K562 (cell line): ENCODE results near the gene KCTD16. TPM values are rescaled to one million over a fixed set of nuclear protein-coding genes. Genes with fewer than 3 reads are reported as not detected.

Source experiments
- DNMT1 ChIP-seq: fragments of 450-650 bp; IDR thresholded peaks from 2 replicates; pipeline ENCODE4 v1.6.1; 2016; ENCODE audit warnings: antibody characterized with exemption, mild to moderate bottlenecking
- HLTF ChIP-seq: fragments of 450-650 bp; IDR thresholded peaks from 2 replicates; pipeline ENCODE4 v1.6.1; 2016
- HNRNPH1 ChIP-seq: fragments of 200-400 bp; formaldehyde crosslinking; optimal IDR thresholded peaks from 2 replicates; pipeline ENCODE3; 2017; ENCODE audit warnings: low read depth, mild to moderate bottlenecking, low read length, moderate library complexity
- MEF2A ChIP-seq: IDR thresholded peaks from 2 replicates; pipeline ENCODE4 v1.6.1; 2011; ENCODE audit warnings: low read depth, mild to moderate bottlenecking, low read length, moderate library complexity; ENCODE audit not compliant: control insufficient read depth
- PHB ChIP-seq: fragments of 250-450 bp; sonication (Bioruptor Pico); IDR thresholded peaks from 2 replicates; pipeline ENCODE4 v1.5.0; 2021
- TAF1 ChIP-seq: IDR thresholded peaks from 2 replicates; pipeline ENCODE4 v1.6.1; 2011; ENCODE audit warnings: mild to moderate bottlenecking, low read length, moderate library complexity; ENCODE audit not compliant: insufficient read depth, control insufficient read depth, severe bottlenecking; ENCODE audit errors: extremely low read depth
- ZNF165 ChIP-seq: fragments of 250-450 bp; sonication (Bioruptor Pico); IDR thresholded peaks from 2 replicates; pipeline ENCODE4 v1.4.0; 2020; ENCODE audit warnings: borderline replicate concordance
- ZNF696 ChIP-seq: fragments of 250-450 bp; sonication (Bioruptor Pico); conservative IDR thresholded peaks from 2 replicates; pipeline ENCODE4 v1.4.0; 2020; ENCODE audit warnings: mild to moderate bottlenecking, moderate library complexity
- polyA plus RNA-seq, 8 experiments: library from polyadenylated mRNA; depleted of rRNA in 4 of 8; stranded (reverse) in 5 of 8; unstranded in 3 of 8; fragments of >200 nt; fragmentation: Nextera tagmentation in 2 of 8; fragmentation: Illumina TruSeq in 1 of 8; extraction: Ambion mirVana in 2 of 8; extraction: Trizol in 1 of 8; gene quantifications; 2 replicates each; pipeline versions ENCODE4 v1.2.1 to v1.2.3, GENCODE V29; 2011 to 2014; ENCODE audit warnings: inconsistent platforms in 1 of 8, missing spikeins in 1 of 8
- total RNA-seq, 7 experiments: library from RNA; depleted of rRNA in 6 of 7; stranded (reverse); fragments of >200 nt in 6 of 7; fragmentation: Illumina TruSeq in 2 of 7; extraction: Trizol in 2 of 7; gene quantifications; 2 replicates each; pipeline versions ENCODE4 v1.2.1 to v1.2.3, GENCODE V29; 2011 to 2021; ENCODE audit warnings: low replicate concordance in 1 of 7
- TF ChIP-seq, protein P1 (sequence below), 2 experiments: fragments of 450-650 bp; IDR thresholded peaks; 2 replicates each; pipeline ENCODE4 v1.6.1; 2016; ENCODE audit warnings: mild to moderate bottlenecking in 2 of 2, borderline replicate concordance in 1 of 2, low read depth in 1 of 2, moderate library complexity in 1 of 2
- TF ChIP-seq, protein P2 (sequence below): fragments of 450-650 bp; IDR thresholded peaks from 2 replicates; pipeline ENCODE4 v1.6.1; 2017; ENCODE audit warnings: antibody characterized with exemption, mild to moderate bottlenecking

The KCTD16 gene
- total and polyA plus RNA-seq, 9 of the 15 experiments (the other 6 are each of a cell fraction or from before 2014, with no cell fraction given), result 0.04 TPM; not detected in 8

DNA sequence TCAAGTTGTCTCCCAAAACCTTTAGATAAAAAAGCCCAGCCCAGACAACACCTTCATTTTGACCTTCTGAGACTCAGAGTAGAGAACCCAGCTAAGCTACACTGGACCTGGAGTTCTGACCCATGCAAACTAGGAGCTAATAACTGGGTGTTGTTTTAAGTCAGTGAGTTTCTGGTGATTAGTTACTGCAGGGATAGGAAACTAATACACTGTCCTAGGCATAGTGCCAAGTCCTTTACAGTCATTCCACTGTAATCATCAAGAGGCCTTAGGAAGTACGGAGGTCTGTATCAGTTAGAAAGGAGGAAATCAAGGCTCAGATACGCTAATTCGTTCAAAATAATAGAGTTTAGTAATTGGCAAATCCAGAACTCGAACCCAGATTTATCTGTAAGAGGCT lies 197.9 kb downstream of the KCTD16 start (continued):
- TF ChIP-seq, protein P1, sequence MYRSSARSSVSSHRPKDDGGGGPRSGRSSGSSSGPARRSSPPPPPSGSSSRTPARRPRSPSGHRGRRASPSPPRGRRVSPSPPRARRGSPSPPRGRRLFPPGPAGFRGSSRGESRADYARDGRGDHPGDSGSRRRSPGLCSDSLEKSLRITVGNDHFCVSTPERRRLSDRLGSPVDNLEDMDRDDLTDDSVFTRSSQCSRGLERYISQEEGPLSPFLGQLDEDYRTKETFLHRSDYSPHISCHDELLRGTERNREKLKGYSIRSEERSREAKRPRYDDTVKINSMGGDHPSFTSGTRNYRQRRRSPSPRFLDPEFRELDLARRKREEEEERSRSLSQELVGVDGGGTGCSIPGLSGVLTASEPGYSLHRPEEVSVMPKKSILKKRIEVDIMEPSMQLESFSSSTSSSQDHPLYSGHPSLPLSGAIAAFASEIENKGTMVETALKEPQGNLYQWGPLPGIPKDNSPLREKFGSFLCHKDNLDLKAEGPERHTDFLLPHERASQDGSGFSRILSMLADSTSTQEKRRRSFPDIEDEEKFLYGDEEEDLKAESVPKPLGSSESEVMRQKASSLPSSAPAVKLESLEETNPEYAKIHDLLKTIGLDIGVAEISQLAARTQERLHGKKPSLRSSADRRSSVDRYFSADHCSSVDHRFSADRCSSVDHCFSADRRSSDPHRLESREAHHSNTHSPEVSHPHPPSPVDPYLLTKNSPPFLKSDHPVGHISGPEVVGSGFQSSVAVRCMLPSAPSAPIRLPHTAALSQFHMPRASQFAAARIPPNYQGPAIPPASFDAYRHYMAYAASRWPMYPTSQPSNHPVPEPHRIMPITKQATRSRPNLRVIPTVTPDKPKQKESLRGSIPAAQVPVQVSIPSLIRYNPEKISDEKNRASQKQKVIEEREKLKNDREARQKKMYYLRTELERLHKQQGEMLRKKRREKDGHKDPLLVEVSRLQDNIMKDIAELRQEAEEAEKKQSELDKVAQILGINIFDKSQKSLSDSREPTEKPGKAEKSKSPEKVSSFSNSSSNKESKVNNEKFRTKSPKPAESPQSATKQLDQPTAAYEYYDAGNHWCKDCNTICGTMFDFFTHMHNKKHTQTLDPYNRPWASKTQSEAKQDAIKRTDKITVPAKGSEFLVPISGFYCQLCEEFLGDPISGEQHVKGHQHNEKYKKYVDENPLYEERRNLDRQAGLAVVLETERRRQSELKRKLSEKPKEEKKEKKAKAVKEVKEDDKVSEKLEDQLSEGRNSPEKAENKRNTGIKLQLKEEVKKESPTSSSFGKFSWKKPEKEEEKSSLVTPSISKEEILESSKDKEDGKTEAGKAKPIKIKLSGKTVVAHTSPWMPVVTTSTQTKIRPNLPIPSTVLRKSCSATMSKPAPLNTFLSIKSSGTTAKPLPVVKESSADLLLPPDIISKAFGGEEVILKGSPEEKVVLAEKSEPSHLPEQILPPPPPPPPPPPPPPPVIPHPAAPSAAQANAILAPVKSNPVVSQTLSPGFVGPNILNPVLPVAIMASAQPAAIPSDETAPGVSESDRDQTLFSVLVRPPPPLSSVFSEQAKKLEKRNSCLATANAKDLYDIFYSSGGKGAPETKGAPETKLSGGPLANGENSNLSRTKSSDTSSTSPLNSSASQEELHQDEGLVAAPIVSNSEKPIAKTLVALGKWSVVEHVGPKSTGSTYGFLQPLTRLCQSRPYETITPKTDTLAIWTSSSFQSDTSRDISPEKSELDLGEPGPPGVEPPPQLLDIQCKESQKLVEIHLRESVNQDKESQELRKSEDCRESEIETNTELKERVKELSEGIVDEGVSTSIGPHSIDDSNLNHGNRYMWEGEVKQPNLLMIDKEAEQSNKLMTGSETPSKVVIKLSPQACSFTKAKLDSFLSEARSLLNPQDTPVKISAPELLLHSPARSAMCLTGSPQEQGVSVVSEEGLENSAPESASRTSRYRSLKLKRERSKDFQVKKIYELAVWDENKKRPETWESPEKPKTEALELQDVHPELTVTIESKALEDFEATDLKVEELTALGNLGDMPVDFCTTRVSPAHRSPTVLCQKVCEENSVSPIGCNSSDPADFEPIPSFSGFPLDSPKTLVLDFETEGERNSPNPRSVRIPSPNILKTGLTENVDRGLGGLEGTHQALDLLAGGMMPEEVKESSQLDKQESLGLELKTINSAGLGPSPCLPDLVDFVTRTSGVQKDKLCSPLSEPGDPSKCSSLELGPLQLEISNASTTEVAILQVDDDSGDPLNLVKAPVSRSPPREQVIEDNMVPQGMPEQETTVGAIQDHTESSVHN (IDR thresholded peaks at IDR 0.05; ENCODE audit: borderline replicate concordance in 1 of 2, low read depth in 1 of 2), result no peak
- TF ChIP-seq MEF2A (no peak), HLTF (no peak), DNMT1 (no peak), ZNF165 (CRISPR knock-in tag) (no peak), PHB (CRISPR knock-in tag) (no peak), HNRNPH1 (no peak), ZNF696 (CRISPR knock-in tag) (no peak), TAF1 (no peak)
- TF ChIP-seq, protein P2, sequence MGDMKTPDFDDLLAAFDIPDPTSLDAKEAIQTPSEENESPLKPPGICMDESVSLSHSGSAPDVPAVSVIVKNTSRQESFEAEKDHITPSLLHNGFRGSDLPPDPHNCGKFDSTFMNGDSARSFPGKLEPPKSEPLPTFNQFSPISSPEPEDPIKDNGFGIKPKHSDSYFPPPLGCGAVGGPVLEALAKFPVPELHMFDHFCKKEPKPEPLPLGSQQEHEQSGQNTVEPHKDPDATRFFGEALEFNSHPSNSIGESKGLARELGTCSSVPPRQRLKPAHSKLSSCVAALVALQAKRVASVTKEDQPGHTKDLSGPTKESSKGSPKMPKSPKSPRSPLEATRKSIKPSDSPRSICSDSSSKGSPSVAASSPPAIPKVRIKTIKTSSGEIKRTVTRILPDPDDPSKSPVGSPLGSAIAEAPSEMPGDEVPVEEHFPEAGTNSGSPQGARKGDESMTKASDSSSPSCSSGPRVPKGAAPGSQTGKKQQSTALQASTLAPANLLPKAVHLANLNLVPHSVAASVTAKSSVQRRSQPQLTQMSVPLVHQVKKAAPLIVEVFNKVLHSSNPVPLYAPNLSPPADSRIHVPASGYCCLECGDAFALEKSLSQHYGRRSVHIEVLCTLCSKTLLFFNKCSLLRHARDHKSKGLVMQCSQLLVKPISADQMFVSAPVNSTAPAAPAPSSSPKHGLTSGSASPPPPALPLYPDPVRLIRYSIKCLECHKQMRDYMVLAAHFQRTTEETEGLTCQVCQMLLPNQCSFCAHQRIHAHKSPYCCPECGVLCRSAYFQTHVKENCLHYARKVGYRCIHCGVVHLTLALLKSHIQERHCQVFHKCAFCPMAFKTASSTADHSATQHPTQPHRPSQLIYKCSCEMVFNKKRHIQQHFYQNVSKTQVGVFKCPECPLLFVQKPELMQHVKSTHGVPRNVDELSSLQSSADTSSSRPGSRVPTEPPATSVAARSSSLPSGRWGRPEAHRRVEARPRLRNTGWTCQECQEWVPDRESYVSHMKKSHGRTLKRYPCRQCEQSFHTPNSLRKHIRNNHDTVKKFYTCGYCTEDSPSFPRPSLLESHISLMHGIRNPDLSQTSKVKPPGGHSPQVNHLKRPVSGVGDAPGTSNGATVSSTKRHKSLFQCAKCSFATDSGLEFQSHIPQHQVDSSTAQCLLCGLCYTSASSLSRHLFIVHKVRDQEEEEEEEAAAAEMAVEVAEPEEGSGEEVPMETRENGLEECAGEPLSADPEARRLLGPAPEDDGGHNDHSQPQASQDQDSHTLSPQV, result no peak
- TF ChIP-seq, all 486 proteins: peak for 0
